PC-9 (cell line): ENCODE data around the gene FOXN3. TPM values are rescaled to one million over a fixed set of nuclear protein-coding genes. Genes with fewer than 3 reads are reported as not detected.

Experiments
- BruUV-seq: library from RNA; stranded (reverse); fragments of 400-500 nt; replicated peaks from 2 replicates; lab custom pipeline; 2021; lab: Mats Ljungman, UMichigan
- CTCF ChIA-PET: fragments of 300-600 bp; sonication (Branson Sonifier 250); formaldehyde crosslinking; loops from one replicate; lab custom pipeline; 2022; ENCODE audit warnings: antibody characterized with exemption; lab: Charles Lee
- POLR2A ChIA-PET: fragments of 300-600 bp; sonication (Branson Sonifier 250); formaldehyde crosslinking; loops from one replicate; lab custom pipeline; 2022; ENCODE audit warnings: antibody characterized with exemption; ENCODE audit not compliant: unreplicated experiment; lab: Charles Lee
- DNase-seq, 2 experiments: peaks; one replicate each; pipeline versions ENCODE4 v3.0.0 to v3.0.0-alpha.2; 2015 to 2022; ENCODE audit warnings: mixed read lengths in 1 of 2
- H2AFZ ChIP-seq: fragments of 200-600 bp; sonication (generic); 2 replicates; pipeline ENCODE4 v1.8.1; 2017; ENCODE audit warnings: antibody characterized with exemption
- H3F3A ChIP-seq: fragments of 200-600 bp; sonication (generic); 2 replicates; pipeline ENCODE4 v1.8.1; 2017; ENCODE audit warnings: antibody characterized with exemption, mild to moderate bottlenecking, low read depth; ENCODE audit not compliant: insufficient read depth
- H3K27ac ChIP-seq: fragments of 200-600 bp; sonication (generic); 2 replicates; pipeline ENCODE4 v1.6.1; 2016; ENCODE audit warnings: mixed run types
- H3K27me3 ChIP-seq: fragments of 200-600 bp; sonication (generic); 2 replicates; pipeline ENCODE4 v1.6.1; 2016; ENCODE audit warnings: low read depth, mixed run types; ENCODE audit not compliant: insufficient read depth
- H3K36me3 ChIP-seq: fragments of 200-600 bp; sonication (generic); 2 replicates; pipeline ENCODE4 v1.6.1; 2016; ENCODE audit warnings: low read depth, mixed run types
- H3K4me1 ChIP-seq: fragments of 200-600 bp; sonication (generic); replicated peaks from 2 replicates; pipeline ENCODE4 v1.6.1; 2016; ENCODE audit warnings: mixed run types; ENCODE audit not compliant: insufficient read depth
- H3K4me2 ChIP-seq: fragments of 200-600 bp; sonication (generic); 2 replicates; pipeline ENCODE4 v1.6.1; 2017; ENCODE audit warnings: mixed run types
- H3K4me3 ChIP-seq: fragments of 200-600 bp; sonication (generic); 2 replicates; pipeline ENCODE4 v1.6.1; 2016; ENCODE audit warnings: mixed run types
- H3K79me2 ChIP-seq: fragments of 200-600 bp; sonication (generic); 2 replicates; pipeline ENCODE4 v1.6.1; 2017; ENCODE audit warnings: low read depth, mixed run types
- H3K9me2 ChIP-seq: fragments of 200-600 bp; sonication (generic); 2 replicates; pipeline ENCODE4 v1.8.1; 2017; ENCODE audit warnings: mild to moderate bottlenecking; ENCODE audit not compliant: insufficient read depth
- H3K9me3 ChIP-seq: fragments of 200-600 bp; sonication (generic); 2 replicates; pipeline ENCODE4 v1.8.1; 2016; ENCODE audit warnings: low read depth; ENCODE audit not compliant: insufficient read depth
- H4K20me1 ChIP-seq: fragments of 200-600 bp; sonication (generic); 2 replicates; pipeline ENCODE4 v1.8.1; 2017; ENCODE audit not compliant: insufficient read depth
- EZH2 ChIP-seq: fragments of 200-600 bp; sonication (generic); IDR thresholded peaks from 2 replicates; pipeline ENCODE4 v1.8.0; 2017; ENCODE audit warnings: antibody characterized with exemption, low read depth
- intact Hi-C: fragments of 100-400 bp; cut with micrococcal nuclease; formaldehyde crosslinking; loops from one replicate; pipeline ENCODE4 v1.10.0; 2022; ENCODE audit not compliant: unreplicated experiment
- total RNA-seq: library from RNA; stranded (reverse); gene quantifications from 2 replicates; pipeline ENCODE4 v1.2.3, GENCODE V29; 2021
- TF ChIP-seq, protein P1 (sequence below): fragments of 200-600 bp; sonication (generic); conservative IDR thresholded peaks from 2 replicates; pipeline ENCODE4 v1.6.1; 2017; ENCODE audit warnings: mixed run types, antibody characterized with exemption, mild to moderate bottlenecking, moderate library complexity

FOXN3 gene
- total RNA-seq, 1 experiment from 2014 or later = 4.2 TPM

DNA sequence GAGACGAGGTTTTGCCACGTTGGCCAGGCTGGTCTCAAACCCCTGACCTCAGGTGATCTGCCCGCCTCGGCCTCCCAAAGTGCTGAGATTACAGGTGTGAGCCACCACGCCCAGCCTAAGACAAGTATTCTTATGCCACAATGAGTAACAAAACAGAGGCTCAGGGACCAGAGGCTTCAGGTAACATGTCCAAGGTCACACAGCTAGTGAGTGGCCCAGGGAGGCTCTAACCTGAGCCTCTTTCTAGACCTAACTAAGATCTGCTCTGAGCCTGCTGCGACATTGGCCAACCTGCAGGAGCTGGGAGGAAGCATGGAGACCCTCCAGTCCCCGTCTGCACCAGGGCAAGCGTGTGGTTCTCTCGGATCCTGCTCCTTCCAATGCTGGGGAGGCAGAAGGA lies 77.9 kb downstream of the FOXN3 start:
- H3K36me3 ChIP-seq = no peaks in the 10 kb centered on the region
- H4K20me1 ChIP-seq = no peaks in the 10 kb centered on the region
- peaks cover 31% of the 10 kb centered on the region for H3K27me3 ChIP-seq
- no peak overlapping the region for H3K4me2 ChIP-seq
- H3K9me3 ChIP-seq = no peaks in the 10 kb centered on the region
- TF ChIP-seq EZH2 = no peak
- TF ChIP-seq, protein P1, sequence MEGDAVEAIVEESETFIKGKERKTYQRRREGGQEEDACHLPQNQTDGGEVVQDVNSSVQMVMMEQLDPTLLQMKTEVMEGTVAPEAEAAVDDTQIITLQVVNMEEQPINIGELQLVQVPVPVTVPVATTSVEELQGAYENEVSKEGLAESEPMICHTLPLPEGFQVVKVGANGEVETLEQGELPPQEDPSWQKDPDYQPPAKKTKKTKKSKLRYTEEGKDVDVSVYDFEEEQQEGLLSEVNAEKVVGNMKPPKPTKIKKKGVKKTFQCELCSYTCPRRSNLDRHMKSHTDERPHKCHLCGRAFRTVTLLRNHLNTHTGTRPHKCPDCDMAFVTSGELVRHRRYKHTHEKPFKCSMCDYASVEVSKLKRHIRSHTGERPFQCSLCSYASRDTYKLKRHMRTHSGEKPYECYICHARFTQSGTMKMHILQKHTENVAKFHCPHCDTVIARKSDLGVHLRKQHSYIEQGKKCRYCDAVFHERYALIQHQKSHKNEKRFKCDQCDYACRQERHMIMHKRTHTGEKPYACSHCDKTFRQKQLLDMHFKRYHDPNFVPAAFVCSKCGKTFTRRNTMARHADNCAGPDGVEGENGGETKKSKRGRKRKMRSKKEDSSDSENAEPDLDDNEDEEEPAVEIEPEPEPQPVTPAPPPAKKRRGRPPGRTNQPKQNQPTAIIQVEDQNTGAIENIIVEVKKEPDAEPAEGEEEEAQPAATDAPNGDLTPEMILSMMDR = no peak
- no peak overlapping the region for H2AFZ ChIP-seq
- CTCF ChIA-PET = no interaction called here
- no peak for DNase-seq
- no peak overlapping the region for H3K4me3 ChIP-seq
- intact Hi-C loops = no loop called here
- POLR2A ChIA-PET = no interaction called here
- no TSS peak for BruUV-seq
- H3K79me2 ChIP-seq = no peaks in the 10 kb centered on the region
- H3K4me1 ChIP-seq = no peaks in the 10 kb centered on the region
- no peaks in the 10 kb centered on the region for H3K9me2 ChIP-seq
- H3F3A ChIP-seq = no peaks in the 10 kb centered on the region
- no peak overlapping the region for H3K27ac ChIP-seq

DNA sequence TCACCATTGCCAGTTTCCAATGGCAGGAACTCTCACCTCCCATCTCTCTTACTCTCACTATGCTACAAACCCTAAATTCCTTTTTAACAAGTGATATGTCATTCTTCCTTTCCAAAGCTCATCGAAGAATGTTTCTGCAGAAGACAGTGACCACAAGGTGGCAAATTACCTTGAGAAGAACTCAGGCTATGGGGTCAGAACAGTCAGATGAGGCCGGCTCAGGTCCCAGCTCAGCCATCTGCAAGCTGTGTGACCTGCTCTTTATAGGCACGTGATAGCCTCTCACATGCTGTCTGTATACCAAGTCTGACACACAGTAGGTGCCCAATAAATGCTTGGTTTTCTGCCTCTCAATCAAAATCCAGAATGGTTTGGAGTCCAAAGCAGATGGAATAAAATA lies 80.7 kb downstream of the FOXN3 start:
- POLR2A ChIA-PET = interaction anchor here (0.6 kb wide), 1 partner anchor 1457 kb away, joined by 8 read pairs; no protein-coding TSS in a partner anchor

DNA sequence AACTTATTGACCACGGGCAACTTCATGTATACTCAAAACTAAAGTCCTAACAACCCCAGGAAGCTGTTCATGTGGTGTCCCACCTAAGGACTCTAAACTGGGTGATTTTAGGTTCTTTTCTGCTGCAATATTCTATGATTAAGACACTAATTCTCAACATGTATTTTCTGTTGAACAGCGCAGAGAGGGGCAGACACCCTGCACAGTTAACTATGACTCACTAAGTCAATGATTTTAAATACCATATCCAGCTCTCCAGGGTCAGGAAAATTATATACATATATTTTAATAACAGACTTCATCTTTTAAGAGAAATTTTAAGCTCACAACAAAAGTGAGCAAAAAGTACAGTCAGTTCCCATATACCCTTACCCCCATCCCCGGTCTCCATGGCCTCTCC lies 85.0 kb downstream of the FOXN3 start:
- CTCF ChIA-PET = no interaction called here
- H4K20me1 ChIP-seq = no peaks in the 10 kb centered on the region
- H3K27me3 ChIP-seq = peaks cover 21% of the 10 kb centered on the region; the same call in 1 of the 2 replicates
- DNase-seq = no peak
- no peaks in the 10 kb centered on the region for H3K9me2 ChIP-seq
- H2AFZ ChIP-seq = no peak overlapping the region
- POLR2A ChIA-PET = no interaction called here
- no peaks in the 10 kb centered on the region for H3F3A ChIP-seq
- TF ChIP-seq, protein P1 = no peak
- TF ChIP-seq EZH2 = no peak
- BruUV-seq = no TSS peak
- H3K4me1 ChIP-seq = no peaks in the 10 kb centered on the region
- no peaks in the 10 kb centered on the region for H3K9me3 ChIP-seq
- no peak overlapping the region for H3K4me2 ChIP-seq
- H3K36me3 ChIP-seq = no peaks in the 10 kb centered on the region
- no peak overlapping the region for H3K4me3 ChIP-seq
- no peaks in the 10 kb centered on the region for H3K79me2 ChIP-seq
- intact Hi-C loops = no loop called here
- H3K27ac ChIP-seq = no peak overlapping the region

More for the DNA sequence above, 80.7 kb downstream of the FOXN3 start:
- H3K36me3 ChIP-seq = no peaks in the 10 kb centered on the region
- BruUV-seq = no TSS peak
- H3K27me3 ChIP-seq = peaks cover 44% of the 10 kb centered on the region
- no peaks in the 10 kb centered on the region for H3K9me3 ChIP-seq
- DNase-seq = no peak
- H3K27ac ChIP-seq = no peak overlapping the region
- H3K4me3 ChIP-seq = no peak overlapping the region
- intact Hi-C loops = no loop called here
- no peaks in the 10 kb centered on the region for H3K9me2 ChIP-seq
- no peaks in the 10 kb centered on the region for H3K79me2 ChIP-seq
- no peak overlapping the region for H2AFZ ChIP-seq
- CTCF ChIA-PET = no interaction called here
- TF ChIP-seq, protein P1 = no peak
- no peak for TF ChIP-seq EZH2
- no peaks in the 10 kb centered on the region for H3F3A ChIP-seq
- H3K4me1 ChIP-seq = no peaks in the 10 kb centered on the region
- H4K20me1 ChIP-seq = no peaks in the 10 kb centered on the region
- no peak overlapping the region for H3K4me2 ChIP-seq
